Esophagus muscularis mucosa (tissue), 4 donors: Measurements from ENCODE around the gene AKR1E2.

Source experiments
- EP300 ChIP-seq: sonication (generic); formaldehyde crosslinking; IDR thresholded peaks from one replicate; pipeline ENCODE4 v1.6.1; 2017; ENCODE audit warnings: antibody characterized with exemption
- POLR2A ChIP-seq: fragments of 450-650 bp; IDR thresholded peaks from one replicate; pipeline ENCODE4 v1.6.1; 2017; ENCODE audit warnings: antibody characterized with exemption, moderate library complexity, mild to moderate bottlenecking, low read depth
- POLR2AphosphoS5 ChIP-seq, 2 donors: sonication (generic); formaldehyde crosslinking; IDR thresholded peaks; one replicate each; pipeline ENCODE4 v1.6.1; 2017; ENCODE audit warnings: antibody characterized with exemption in 2 of 2
- TF ChIP-seq, protein P1 (sequence below), 3 experiments: fragments of 200-600 bp in 2 of 3; fragments of 450-650 bp in 1 of 3; sonication (generic) in 2 of 3; IDR thresholded peaks; one replicate each; pipeline ENCODE4 v1.5.1; 2017 to 2019; ENCODE audit warnings: antibody characterized with exemption in 3 of 3, mild to moderate bottlenecking in 2 of 3, moderate library complexity in 1 of 3

DNA sequence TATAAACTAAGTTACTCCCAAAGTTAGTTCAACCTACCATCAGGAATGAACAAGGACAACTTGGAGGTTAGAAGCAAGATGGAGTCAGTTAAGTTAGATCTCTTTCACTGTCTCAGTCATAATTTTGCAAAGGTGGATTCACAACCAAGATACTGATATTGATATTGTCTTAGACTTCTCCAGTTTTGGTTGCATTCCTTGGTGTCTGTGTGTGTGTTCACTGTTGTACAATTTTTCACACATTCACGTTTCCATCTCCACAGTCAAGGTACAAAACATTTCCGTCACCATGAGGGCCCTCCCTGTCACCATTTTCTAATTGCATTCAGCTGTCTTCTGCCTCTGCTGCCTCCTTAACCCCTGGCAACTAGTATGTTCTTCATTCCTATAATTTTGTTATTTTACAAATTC is 41.1 kb downstream of the AKR1E2 start:
- TF ChIP-seq, protein P1, sequence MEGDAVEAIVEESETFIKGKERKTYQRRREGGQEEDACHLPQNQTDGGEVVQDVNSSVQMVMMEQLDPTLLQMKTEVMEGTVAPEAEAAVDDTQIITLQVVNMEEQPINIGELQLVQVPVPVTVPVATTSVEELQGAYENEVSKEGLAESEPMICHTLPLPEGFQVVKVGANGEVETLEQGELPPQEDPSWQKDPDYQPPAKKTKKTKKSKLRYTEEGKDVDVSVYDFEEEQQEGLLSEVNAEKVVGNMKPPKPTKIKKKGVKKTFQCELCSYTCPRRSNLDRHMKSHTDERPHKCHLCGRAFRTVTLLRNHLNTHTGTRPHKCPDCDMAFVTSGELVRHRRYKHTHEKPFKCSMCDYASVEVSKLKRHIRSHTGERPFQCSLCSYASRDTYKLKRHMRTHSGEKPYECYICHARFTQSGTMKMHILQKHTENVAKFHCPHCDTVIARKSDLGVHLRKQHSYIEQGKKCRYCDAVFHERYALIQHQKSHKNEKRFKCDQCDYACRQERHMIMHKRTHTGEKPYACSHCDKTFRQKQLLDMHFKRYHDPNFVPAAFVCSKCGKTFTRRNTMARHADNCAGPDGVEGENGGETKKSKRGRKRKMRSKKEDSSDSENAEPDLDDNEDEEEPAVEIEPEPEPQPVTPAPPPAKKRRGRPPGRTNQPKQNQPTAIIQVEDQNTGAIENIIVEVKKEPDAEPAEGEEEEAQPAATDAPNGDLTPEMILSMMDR (IDR thresholded peaks at IDR 0.05) = no peak
- TF ChIP-seq EP300 (no peak), POLR2AphosphoS5 (IDR thresholded peaks at IDR 0.05) (no peak), POLR2A (no peak)
